Measurements from ENCODE around the gene DST. TPM values are rescaled to one million over a fixed set of nuclear protein-coding genes. Genes with fewer than 3 reads are reported as not detected.
A peak's percentile ranks its signal among the peaks of the same experiment; 100 is the strongest.

Gene DST
- total RNA-seq, 1 experiment from 2014 or later = 132 TPM

GRCh38 chr6:56594699-56595098, 48.0 kb downstream of the DST start:
- Mint-ChIP-seq H3K27me3 (ENCODE audit: low read depth) (no peaks in the 10 kb centered on the region), H3K9me3 (no peaks in the 10 kb centered on the region), H3K4me3 (no peak overlapping the region), H3K27ac (no peak overlapping the region), H3K36me3 (peaks cover 61% of the 10 kb centered on the region), H3K4me1 (no peaks in the 10 kb centered on the region)
- ATAC-seq = no peak
- POLR2A ChIA-PET = no interaction called here
- CTCF ChIA-PET = interaction anchor here (0.7 to 1.9 kb wide), 16 partner anchors 9 to 266 kb away, joined by 3 to 8 read pairs (median 4); no protein-coding TSS in a partner anchor
- no peak for DNase-seq (ENCODE audit: low spot score)
- TF ChIP-seq ZBTB21 (CRISPR knock-in tag; IDR thresholded peaks at IDR 0.05; ENCODE audit: borderline replicate concordance) = no peak
- no peak for TF ChIP-seq ZNF425 (CRISPR knock-in tag; conservative IDR thresholded peaks at IDR 0.05)
- no peak for TF ChIP-seq ZNF671 (CRISPR knock-in tag; IDR thresholded peaks at IDR 0.05)
- no peak for TF ChIP-seq CREB1 (CRISPR knock-in tag; IDR thresholded peaks at IDR 0.05)
- no peak for TF ChIP-seq ARID4B (CRISPR knock-in tag; IDR thresholded peaks at IDR 0.05; ENCODE audit: borderline replicate concordance)

- DNase-seq (ENCODE audit: low spot score) (no peak), ATAC-seq (no peak)
- Mint-ChIP-seq H3K4me3 (no peak overlapping the region), H3K4me1 (no peaks in the 10 kb centered on the region), H3K27me3 (ENCODE audit: low read depth) (no peaks in the 10 kb centered on the region), H3K27ac (peak overlapping the region; percentile 34; the same call in 1 of the 2 replicates), H3K9me3 (no peaks in the 10 kb centered on the region), H3K36me3 (peaks cover 62% of the 10 kb centered on the region)
- CTCF ChIA-PET = interaction anchor here (0.6 to 2.3 kb wide), 14 partner anchors 10 to 301 kb away, joined by 3 to 15 read pairs (median 5); no protein-coding TSS in a partner anchor
- no peak for TF ChIP-seq MAX (CRISPR knock-in tag; IDR thresholded peaks at IDR 0.05)
- no peak for TF ChIP-seq ZNF232 (CRISPR knock-in tag; IDR thresholded peaks at IDR 0.05)
- TF ChIP-seq JUN (CRISPR knock-in tag; IDR thresholded peaks at IDR 0.05) = no peak
- no peak for TF ChIP-seq ATF6 (CRISPR knock-in tag; IDR thresholded peaks at IDR 0.05)
- TF ChIP-seq USF2 (CRISPR knock-in tag; IDR thresholded peaks at IDR 0.05) = no peak
- POLR2A ChIA-PET = no interaction called here
Observed at GRCh38 chr6:56593801-56594318, 48.8 kb downstream of the DST start.

- peaks cover 18% of the 10 kb centered on the region for H3K9me3 Mint-ChIP-seq
- ChIA-PET POLR2A (no interaction called here), CTCF (interaction anchor here (1.0 to 1.4 kb wide), 2 partner anchors 11 to 13 kb away, joined by 5 read pairs; no protein-coding TSS in a partner anchor)
- peaks cover 45% of the 10 kb centered on the region for H3K36me3 Mint-ChIP-seq
- no peak for ATAC-seq
- no peak for TF ChIP-seq ZNF396 (CRISPR knock-in tag; IDR thresholded peaks at IDR 0.05; ENCODE audit: borderline replicate concordance)
- TF ChIP-seq MYBL2 (CRISPR knock-in tag; IDR thresholded peaks at IDR 0.05) = no peak
- no peak for TF ChIP-seq NR1H2 (CRISPR knock-in tag; IDR thresholded peaks at IDR 0.05)
- DNase-seq (ENCODE audit: low spot score) = no peak
- H3K27ac Mint-ChIP-seq = no peak overlapping the region
- no peak overlapping the region for H3K4me3 Mint-ChIP-seq
- H3K27me3 Mint-ChIP-seq (ENCODE audit: low read depth) = no peaks in the 10 kb centered on the region
- no peaks in the 10 kb centered on the region for H3K4me1 Mint-ChIP-seq
Observed at GRCh38 chr6:56582236-56582635, 60.5 kb downstream of the DST start.

Measured in WTC11 (cell line).